Measurements from ENCODE around the gene ASB6.

DNA sequence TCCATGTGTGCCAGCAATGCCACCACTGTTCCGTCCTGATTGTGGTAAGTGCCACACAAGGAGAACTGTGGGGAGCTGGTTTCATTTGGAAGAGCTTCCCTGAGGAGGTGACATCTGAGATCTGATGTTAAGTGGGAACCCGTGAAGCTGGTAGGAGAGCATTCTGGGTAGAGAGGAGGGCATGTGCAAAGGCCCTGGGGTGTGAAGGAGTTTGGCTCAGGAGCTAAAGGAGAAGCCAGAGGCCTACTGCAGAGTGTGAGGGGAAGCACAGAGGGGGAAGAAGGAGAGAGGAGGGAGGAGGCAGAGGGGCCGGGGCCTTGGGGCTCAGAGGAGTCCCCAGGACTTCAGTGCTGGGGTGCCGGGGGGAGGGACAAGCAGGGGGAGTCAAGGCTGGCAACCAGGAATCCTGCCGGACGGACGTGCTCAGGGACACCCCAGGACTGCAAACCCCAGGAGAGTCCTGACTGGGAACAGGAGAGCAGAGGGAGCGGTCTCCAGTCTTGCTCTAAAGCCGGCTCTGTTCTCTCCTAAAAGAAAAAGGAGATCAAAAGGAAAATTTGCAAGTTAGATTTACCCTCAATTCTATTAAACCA lies 40.8 kb downstream of the ASB6 start:
- TF ChIP-seq, protein P1, sequence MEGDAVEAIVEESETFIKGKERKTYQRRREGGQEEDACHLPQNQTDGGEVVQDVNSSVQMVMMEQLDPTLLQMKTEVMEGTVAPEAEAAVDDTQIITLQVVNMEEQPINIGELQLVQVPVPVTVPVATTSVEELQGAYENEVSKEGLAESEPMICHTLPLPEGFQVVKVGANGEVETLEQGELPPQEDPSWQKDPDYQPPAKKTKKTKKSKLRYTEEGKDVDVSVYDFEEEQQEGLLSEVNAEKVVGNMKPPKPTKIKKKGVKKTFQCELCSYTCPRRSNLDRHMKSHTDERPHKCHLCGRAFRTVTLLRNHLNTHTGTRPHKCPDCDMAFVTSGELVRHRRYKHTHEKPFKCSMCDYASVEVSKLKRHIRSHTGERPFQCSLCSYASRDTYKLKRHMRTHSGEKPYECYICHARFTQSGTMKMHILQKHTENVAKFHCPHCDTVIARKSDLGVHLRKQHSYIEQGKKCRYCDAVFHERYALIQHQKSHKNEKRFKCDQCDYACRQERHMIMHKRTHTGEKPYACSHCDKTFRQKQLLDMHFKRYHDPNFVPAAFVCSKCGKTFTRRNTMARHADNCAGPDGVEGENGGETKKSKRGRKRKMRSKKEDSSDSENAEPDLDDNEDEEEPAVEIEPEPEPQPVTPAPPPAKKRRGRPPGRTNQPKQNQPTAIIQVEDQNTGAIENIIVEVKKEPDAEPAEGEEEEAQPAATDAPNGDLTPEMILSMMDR (IDR thresholded peaks at IDR 0.05; ENCODE audit: insufficient read depth, low read length, poor library complexity, severe bottlenecking): no peak
- TF ChIP-seq EZH2phosphoT487 (conservative IDR thresholded peaks at IDR 0.05; ENCODE audit: low read length): no peak

Measured in SU-DHL-6 (cell line).